ENCODE results near the gene MEX3A. TPM values are rescaled to one million over a fixed set of nuclear protein-coding genes. Genes with fewer than 3 reads are reported as not detected.

The MEX3A gene
- total RNA-seq, 2 donors from 2014 or later: 0.15 to 0.47 TPM

DNA sequence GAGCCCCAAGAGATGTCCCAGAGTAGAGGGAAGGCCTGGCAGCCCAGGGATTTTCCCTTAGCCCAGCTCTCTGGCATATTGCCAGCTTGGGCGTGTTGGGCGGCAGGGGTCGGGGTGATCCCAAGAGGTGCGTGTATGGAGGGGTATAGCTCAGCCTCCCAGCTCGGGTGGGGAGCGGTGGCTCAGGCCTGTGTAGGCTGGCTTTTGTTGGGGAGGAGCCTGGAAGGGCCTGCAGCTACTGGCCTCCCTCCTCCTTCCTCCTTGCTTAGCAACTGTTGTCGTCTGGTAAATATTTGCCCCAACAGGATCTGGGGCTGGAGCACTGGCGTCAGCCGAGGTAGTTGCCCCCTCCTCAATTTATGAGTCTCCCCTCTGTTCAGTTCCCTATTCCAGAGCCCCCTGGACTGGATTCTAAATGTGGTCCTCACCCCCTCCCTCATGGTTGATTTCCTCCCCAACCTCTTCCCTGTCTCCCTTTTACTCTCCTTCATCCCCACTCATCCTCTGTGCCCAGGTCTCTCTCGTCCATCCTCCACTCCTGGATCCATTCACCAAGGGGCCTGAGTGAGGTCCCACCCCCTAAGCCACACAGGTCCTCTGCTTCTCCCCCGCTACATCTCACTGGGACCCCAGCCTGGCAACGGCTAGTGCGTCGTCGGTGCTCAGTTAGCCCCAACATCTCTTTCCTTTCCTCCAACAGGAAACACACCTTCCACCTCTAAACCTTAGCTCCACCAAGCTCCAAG lies 22.0 kb upstream of the MEX3A start:
- Histone ChIP-seq H3K27me3 (no peaks in the 10 kb centered on the region), H3K4me1 (peaks cover 0 to 72% of the 10 kb centered on the region in 2 donors), H3K27ac (peak overlapping the region; percentile 95 to 99), H3K36me3 (no peaks in the 10 kb centered on the region), H3K9me3 (no peaks in the 10 kb centered on the region), H3K4me3 (peak overlapping the region in 1 of 2 donors; percentile 17)
- DNase-seq (ENCODE audit: low spot score): peak; percentile 91
- no peak for TF ChIP-seq CTCF (IDR thresholded peaks at IDR 0.05)

- no peak for DNase-seq (ENCODE audit: low spot score)
- Histone ChIP-seq H3K9me3 (no peaks in the 10 kb centered on the region), H3K36me3 (no peaks in the 10 kb centered on the region), H3K27ac (peak overlapping the region; percentile 95 to 99), H3K4me1 (peaks cover 0 to 72% of the 10 kb centered on the region in 2 donors), H3K27me3 (no peaks in the 10 kb centered on the region), H3K4me3 (peak overlapping the region in 1 of 2 donors; percentile 17)
- TF ChIP-seq CTCF (IDR thresholded peaks at IDR 0.05): no peak
Observed at GRCh38 chr1:156103521-156103947, 21.3 kb upstream of the MEX3A start.

DNA sequence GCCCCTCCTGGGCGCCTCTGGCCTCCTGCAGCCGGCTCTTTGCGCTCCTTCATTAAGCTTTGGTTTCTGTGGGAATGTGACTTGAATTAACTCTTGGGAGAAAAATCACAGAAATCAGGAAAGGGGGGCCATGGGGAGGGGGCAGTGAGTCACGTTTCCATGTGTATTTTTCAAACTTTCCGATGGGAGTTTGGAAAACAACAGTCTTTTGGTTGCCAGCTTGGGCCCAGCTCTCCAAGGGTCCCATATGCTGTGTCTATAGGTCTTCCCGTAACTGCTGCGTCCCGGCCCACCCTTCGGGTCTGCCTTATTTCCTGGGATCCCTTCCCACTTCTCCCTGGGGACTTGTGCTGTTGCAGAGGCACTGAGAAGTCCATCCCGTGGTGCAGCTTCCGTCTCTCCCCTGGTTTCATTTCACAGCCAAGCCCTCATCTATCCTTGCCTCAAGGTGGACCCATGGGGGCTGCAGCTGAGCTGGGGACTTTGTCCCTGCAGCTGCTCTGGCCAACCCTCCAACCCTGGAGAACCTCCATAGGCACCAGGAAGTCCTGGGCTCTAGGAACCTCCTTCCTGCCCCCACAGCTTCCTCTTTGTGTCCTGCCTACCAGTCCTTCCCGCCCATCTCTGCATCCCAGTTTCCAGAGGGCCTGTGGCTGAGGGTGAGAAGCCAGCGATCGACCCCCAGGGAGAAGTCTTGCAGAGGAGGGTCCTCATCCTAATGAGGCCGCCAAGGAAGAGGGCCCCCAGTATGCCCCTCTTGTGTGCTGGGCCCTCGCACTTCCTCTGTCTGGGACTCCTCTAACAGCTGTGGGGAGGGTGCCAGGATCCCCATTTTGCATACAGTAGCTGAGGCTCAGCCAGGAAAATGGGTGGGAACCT lies 20.6 kb upstream of the MEX3A start:
- Histone ChIP-seq H3K27ac (peak overlapping the region; percentile 95 to 99), H3K36me3 (no peaks in the 10 kb centered on the region), H3K27me3 (no peaks in the 10 kb centered on the region), H3K4me3 (peak overlapping the region in 1 of 2 donors; percentile 17), H3K9me3 (no peaks in the 10 kb centered on the region), H3K4me1 (peaks cover 0 to 74% of the 10 kb centered on the region in 2 donors)
- DNase-seq (ENCODE audit: low spot score): no peak
- no peak for TF ChIP-seq CTCF (IDR thresholded peaks at IDR 0.05)

GRCh38 chr1:156101880-156102279 lies 19.6 kb upstream of the MEX3A start:
- no peaks in the 10 kb centered on the region for H3K27me3 ChIP-seq
- H3K27ac ChIP-seq: peak overlapping the region; percentile 95 to 99
- H3K9me3 ChIP-seq: no peaks in the 10 kb centered on the region
- TF ChIP-seq CTCF (IDR thresholded peaks at IDR 0.05): no peak
- no peak for DNase-seq (ENCODE audit: low spot score)
- no peaks in the 10 kb centered on the region for H3K36me3 ChIP-seq
- peaks cover 0 to 75% of the 10 kb centered on the region in 2 donors for H3K4me1 ChIP-seq
- H3K4me3 ChIP-seq: no peak overlapping the region

- H3K9me3 ChIP-seq: no peaks in the 10 kb centered on the region
- no peak for TF ChIP-seq CTCF (IDR thresholded peaks at IDR 0.05)
- peaks cover 0 to 76% of the 10 kb centered on the region in 2 donors for H3K4me1 ChIP-seq
- H3K27me3 ChIP-seq: no peaks in the 10 kb centered on the region
- no peak overlapping the region for H3K27ac ChIP-seq
- H3K36me3 ChIP-seq: no peaks in the 10 kb centered on the region
- H3K4me3 ChIP-seq: no peak overlapping the region
- no peak for DNase-seq (ENCODE audit: low spot score)
Observed at GRCh38 chr1:156100205-156100995, 18.1 kb upstream of the MEX3A start.

All from right atrium auricular region (tissue), 2 donors.